Trophoblast cell (in vitro differentiated cells and primary cell): ENCODE measurements around the gene NCAM1.

Experiments
- DNase-seq, 2 donors: peaks; one replicate each; pipeline ENCODE4 v3.0.0-alpha.2; 2016
- H2AFZ ChIP-seq: 2 replicates; pipeline ENCODE4 v1.6.1; 2013; ENCODE audit warnings: low read length, moderate library complexity, mild to moderate bottlenecking; ENCODE audit not compliant: insufficient read depth, poor library complexity
- H2AK5ac ChIP-seq: 2 replicates; pipeline ENCODE4 v1.6.1; 2013; ENCODE audit warnings: mild to moderate bottlenecking, low read length
- H2BK120ac ChIP-seq: 2 replicates; pipeline ENCODE4 v1.6.1; 2013; ENCODE audit warnings: low read length, mild to moderate bottlenecking, moderate library complexity; ENCODE audit not compliant: insufficient read depth, poor library complexity
- H2BK12ac ChIP-seq: 2 replicates; pipeline ENCODE4 v1.6.1; 2013; ENCODE audit warnings: mild to moderate bottlenecking, low read length, moderate library complexity
- H2BK5ac ChIP-seq: 2 replicates; pipeline ENCODE4 v1.6.1; 2013; ENCODE audit warnings: low read length, low read depth, moderate library complexity, mild to moderate bottlenecking; ENCODE audit not compliant: poor library complexity
- H3K14ac ChIP-seq: 2 replicates; pipeline ENCODE4 v1.6.1; 2013; ENCODE audit warnings: mild to moderate bottlenecking, low read length
- H3K18ac ChIP-seq: 2 replicates; pipeline ENCODE4 v1.6.1; 2013; ENCODE audit warnings: mild to moderate bottlenecking, low read length
- H3K23ac ChIP-seq: 2 replicates; pipeline ENCODE4 v1.6.1; 2013; ENCODE audit warnings: low read length
- H3K27ac ChIP-seq: 2 replicates; pipeline ENCODE4 v1.5.1; 2013; ENCODE audit warnings: low read depth, mild to moderate bottlenecking, inconsistent platforms, low read length, moderate library complexity
- H3K27me3 ChIP-seq: 2 replicates; pipeline ENCODE4 v1.6.1; 2013; ENCODE audit warnings: inconsistent platforms, mild to moderate bottlenecking, low read length, moderate library complexity; ENCODE audit not compliant: insufficient read depth
- H3K36me3 ChIP-seq, 2 experiments: 1 replicate in 1 of 2; 2 replicates in 1 of 2; pipeline ENCODE4 v1.6.1; 2013; ENCODE audit warnings: low read length in 2 of 2, mild to moderate bottlenecking in 2 of 2, moderate library complexity in 1 of 2; ENCODE audit not compliant: insufficient read depth in 2 of 2, control insufficient read depth in 1 of 2
- H3K4ac ChIP-seq: 2 replicates; pipeline ENCODE4 v1.6.1; 2013; ENCODE audit warnings: low read depth, mild to moderate bottlenecking, low read length, moderate library complexity
- H3K4me1 ChIP-seq, 2 experiments: 1 replicate in 1 of 2; 2 replicates in 1 of 2; pipeline ENCODE4 v1.6.1; 2013; ENCODE audit warnings: low read length in 2 of 2, mild to moderate bottlenecking in 2 of 2, moderate library complexity in 1 of 2; ENCODE audit not compliant: insufficient read depth in 2 of 2, control insufficient read depth in 1 of 2
- H3K4me2 ChIP-seq: 2 replicates; pipeline ENCODE4 v1.6.1; 2013; ENCODE audit warnings: inconsistent platforms, mild to moderate bottlenecking, low read length, moderate library complexity
- H3K4me3 ChIP-seq: 2 replicates; pipeline ENCODE4 v1.5.1; 2013; ENCODE audit warnings: mild to moderate bottlenecking, low read depth, low read length, inconsistent platforms
- H3K79me1 ChIP-seq: one replicate; pipeline ENCODE4 v1.6.1; 2013; ENCODE audit warnings: low read length
- H3K79me2 ChIP-seq: 2 replicates; pipeline ENCODE4 v1.6.1; 2013; ENCODE audit warnings: low read length, mild to moderate bottlenecking; ENCODE audit not compliant: control insufficient read depth, insufficient read depth, poor library complexity
- H3K9ac ChIP-seq: 2 replicates; pipeline ENCODE4 v1.6.1; 2013; ENCODE audit warnings: mild to moderate bottlenecking, low read length
- H3K9me3 ChIP-seq: 2 replicates; pipeline ENCODE4 v1.6.1; 2013; ENCODE audit warnings: low read depth, mild to moderate bottlenecking, control low read depth, inconsistent platforms, low read length; ENCODE audit not compliant: insufficient read depth
- H4K12ac ChIP-seq: 2 replicates; pipeline ENCODE4 v1.6.1; 2013; ENCODE audit warnings: low read depth, mild to moderate bottlenecking, low read length, moderate library complexity
- H4K8ac ChIP-seq: 2 replicates; pipeline ENCODE4 v1.6.1; 2013; ENCODE audit warnings: low read depth, mild to moderate bottlenecking, low read length, moderate library complexity
- H4K91ac ChIP-seq: one replicate; pipeline ENCODE4 v1.6.1; 2013; ENCODE audit warnings: low read depth, mild to moderate bottlenecking, low read length, moderate library complexity
- WGBS: extraction: QIAGEN DNeasy Blood & Tissue Kit; methylation state at CpG from one replicate; pipeline ENCODE4 v1.1.7; 2013; ENCODE audit warnings: missing lambda C conversion rate; ENCODE audit not compliant: insufficient read length, insufficient coverage; ENCODE audit errors: extremely low coverage; 5-methylcytosine and 5-hydroxymethylcytosine counted together

The NCAM1 gene

DNA sequence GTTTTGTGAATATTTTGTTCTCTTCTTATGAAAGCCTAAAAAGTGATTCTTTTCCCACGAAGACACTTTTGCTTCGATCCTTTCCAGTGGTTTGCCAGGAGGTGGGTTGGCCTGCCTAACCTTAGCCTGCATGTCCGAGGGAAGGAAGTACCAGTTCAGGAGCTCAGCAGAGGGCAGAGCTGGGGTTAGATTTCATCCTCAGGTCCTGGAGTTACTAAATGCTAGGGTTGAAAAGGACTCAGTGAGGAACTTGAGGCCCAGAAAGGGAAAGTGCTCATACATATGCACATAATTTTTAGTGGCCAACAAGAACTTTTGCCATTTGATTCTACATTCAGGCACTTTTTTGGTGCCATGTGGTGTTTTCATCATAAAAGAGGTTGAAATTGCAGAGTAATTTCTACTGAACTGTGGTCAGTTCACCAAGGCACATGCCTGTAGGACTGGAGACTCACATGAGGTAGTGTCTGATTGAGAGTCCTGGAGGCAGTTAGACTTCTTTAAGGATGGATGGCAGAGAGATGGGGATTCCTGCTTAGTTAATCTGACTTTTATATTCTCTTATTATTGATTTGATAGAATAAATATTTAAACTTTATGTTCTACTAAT, 36.7 kb downstream of the NCAM1 start:
- Histone ChIP-seq H3K4me2 (no peak overlapping the region), H2AK5ac (no peak overlapping the region), H3K27ac (no peak overlapping the region), H3K27me3 (no peaks in the 10 kb centered on the region), H3K14ac (no peak overlapping the region), H3K36me3 (no peaks in the 10 kb centered on the region), H3K4ac (no peak overlapping the region), H3K9ac (no peak overlapping the region), H2BK120ac (no peak overlapping the region), H3K18ac (no peak overlapping the region), H3K4me3 (no peak overlapping the region), H3K79me2 (no peaks in the 10 kb centered on the region), H3K9me3 (no peaks in the 10 kb centered on the region), H2AFZ (no peak overlapping the region), H2BK5ac (no peak overlapping the region), H4K91ac (no peak overlapping the region), H3K79me1 (no peaks in the 10 kb centered on the region), H4K12ac (no peak overlapping the region), H3K23ac (no peak overlapping the region), H4K8ac (no peak overlapping the region), H2BK12ac (no peak overlapping the region), H3K4me1 (no peaks in the 10 kb centered on the region)
- no CpG with 5 or more reads among the region's 3 CpGs for WGBS
- no peak for DNase-seq

DNA sequence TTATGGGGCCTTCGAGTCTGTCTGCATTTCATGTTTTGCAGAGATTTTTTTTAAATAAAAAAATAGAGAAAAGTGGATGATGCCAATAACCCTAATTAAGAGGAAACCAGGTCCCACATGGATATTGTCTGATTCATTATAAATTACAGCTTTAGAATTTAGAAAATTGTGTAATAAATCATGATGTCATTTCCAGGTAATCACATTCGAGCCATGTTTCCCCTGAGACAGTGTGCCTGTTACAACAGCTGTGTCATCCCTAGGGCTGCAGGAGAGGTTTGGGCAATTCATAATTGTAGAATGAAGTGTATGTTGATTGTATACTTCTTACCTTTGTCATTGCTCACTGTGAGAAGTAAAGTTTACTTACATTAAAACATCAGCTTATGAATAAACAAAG, 38.3 kb downstream of the NCAM1 start:
- H4K8ac ChIP-seq: no peak overlapping the region
- H2AK5ac ChIP-seq: no peak overlapping the region
- no peak overlapping the region for H3K4ac ChIP-seq
- no peak overlapping the region for H3K4me3 ChIP-seq
- no peaks in the 10 kb centered on the region for H3K79me1 ChIP-seq
- H2BK120ac ChIP-seq: no peak overlapping the region
- no peaks in the 10 kb centered on the region for H3K27me3 ChIP-seq
- no peak overlapping the region for H2BK5ac ChIP-seq
- DNase-seq: no peak
- H4K91ac ChIP-seq: no peak overlapping the region
- WGBS: no CpG with 5 or more reads among the region's 2 CpGs
- no peaks in the 10 kb centered on the region for H3K9me3 ChIP-seq
- no peak overlapping the region for H4K12ac ChIP-seq
- H3K4me2 ChIP-seq: no peak overlapping the region
- H3K4me1 ChIP-seq: no peaks in the 10 kb centered on the region
- no peak overlapping the region for H3K9ac ChIP-seq
- no peak overlapping the region for H2BK12ac ChIP-seq
- no peaks in the 10 kb centered on the region for H3K36me3 ChIP-seq
- no peak overlapping the region for H2AFZ ChIP-seq
- H3K23ac ChIP-seq: no peak overlapping the region
- no peaks in the 10 kb centered on the region for H3K79me2 ChIP-seq
- H3K27ac ChIP-seq: no peak overlapping the region
- no peak overlapping the region for H3K18ac ChIP-seq
- H3K14ac ChIP-seq: no peak overlapping the region

DNA sequence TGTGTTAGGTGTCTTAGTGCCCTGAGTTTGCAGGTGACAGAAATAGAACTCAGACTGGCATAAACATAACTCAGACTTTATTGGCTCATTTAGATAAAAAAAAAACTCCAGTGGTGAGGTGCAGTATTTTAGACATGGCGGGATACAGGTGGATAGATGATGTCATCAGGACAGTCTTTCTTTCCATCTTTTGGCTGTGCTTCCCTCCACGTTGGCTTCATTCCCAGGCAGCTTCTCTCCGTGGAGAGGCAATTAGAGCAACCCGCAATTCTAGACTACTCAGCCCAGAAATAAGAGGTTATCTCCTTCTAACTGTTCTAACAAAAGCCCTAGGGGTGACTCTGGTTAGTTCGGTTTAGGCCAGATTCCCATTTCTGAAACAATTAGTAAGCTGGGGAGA, 40.5 kb downstream of the NCAM1 start:
- H2AFZ ChIP-seq: no peak overlapping the region
- H3K79me2 ChIP-seq: no peaks in the 10 kb centered on the region
- no peaks in the 10 kb centered on the region for H3K79me1 ChIP-seq
- H3K27ac ChIP-seq: no peak overlapping the region
- H3K9ac ChIP-seq: no peak overlapping the region
- H3K18ac ChIP-seq: no peak overlapping the region
- no peak overlapping the region for H2BK5ac ChIP-seq
- no peaks in the 10 kb centered on the region for H3K9me3 ChIP-seq
- no peaks in the 10 kb centered on the region for H3K4me1 ChIP-seq
- no peak overlapping the region for H4K12ac ChIP-seq
- H3K4me3 ChIP-seq: no peak overlapping the region
- H3K23ac ChIP-seq: no peak overlapping the region
- no peak overlapping the region for H2BK120ac ChIP-seq
- WGBS: no CpG with 5 or more reads among the region's 5 CpGs
- no peak overlapping the region for H4K8ac ChIP-seq
- H3K4ac ChIP-seq: no peak overlapping the region
- no peak overlapping the region for H3K14ac ChIP-seq
- no peak overlapping the region for H3K4me2 ChIP-seq
- H3K36me3 ChIP-seq: no peaks in the 10 kb centered on the region
- H2BK12ac ChIP-seq: no peak overlapping the region
- H3K27me3 ChIP-seq: no peaks in the 10 kb centered on the region
- no peak overlapping the region for H4K91ac ChIP-seq
- DNase-seq: no peak
- H2AK5ac ChIP-seq: no peak overlapping the region

DNA sequence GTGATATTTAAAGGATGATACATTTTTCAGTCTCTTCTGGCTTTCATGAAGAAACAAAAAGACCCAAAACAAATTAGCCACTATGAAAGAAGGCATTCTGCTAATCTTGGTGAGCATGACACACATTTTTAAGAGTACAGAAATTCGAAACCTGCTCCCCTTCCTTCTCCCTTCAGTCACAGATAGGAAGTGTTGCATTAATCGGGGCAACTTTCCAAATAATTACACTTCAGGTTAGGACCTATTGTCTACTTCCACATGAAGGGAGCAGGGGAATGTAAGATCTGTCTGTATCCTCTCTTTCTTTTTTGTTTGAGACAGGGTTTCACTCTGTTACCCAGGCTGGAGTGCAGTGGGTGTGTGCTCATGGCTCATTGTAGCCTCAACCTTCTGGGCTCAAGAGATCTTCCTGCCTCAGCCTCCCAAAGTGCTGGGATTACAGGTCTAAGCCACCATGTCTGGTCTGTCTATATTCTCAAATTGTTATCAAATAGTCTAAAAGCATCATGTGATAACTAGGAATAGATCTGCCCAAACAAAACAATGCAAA, 45.8 kb downstream of the NCAM1 start:
- no peaks in the 10 kb centered on the region for H3K4me1 ChIP-seq
- no peaks in the 10 kb centered on the region for H3K79me1 ChIP-seq
- H2BK5ac ChIP-seq: no peak overlapping the region
- H4K91ac ChIP-seq: no peak overlapping the region
- no peaks in the 10 kb centered on the region for H3K9me3 ChIP-seq
- no peak overlapping the region for H2BK12ac ChIP-seq
- no peak overlapping the region for H3K9ac ChIP-seq
- H3K4ac ChIP-seq: no peak overlapping the region
- H3K36me3 ChIP-seq: no peaks in the 10 kb centered on the region
- no peak overlapping the region for H4K8ac ChIP-seq
- H2AFZ ChIP-seq: no peak overlapping the region
- no peaks in the 10 kb centered on the region for H3K79me2 ChIP-seq
- WGBS: no CpG with 5 or more reads among the region's 2 CpGs
- H2BK120ac ChIP-seq: no peak overlapping the region
- H3K18ac ChIP-seq: no peak overlapping the region
- no peak overlapping the region for H3K4me3 ChIP-seq
- H3K23ac ChIP-seq: no peak overlapping the region
- H4K12ac ChIP-seq: no peak overlapping the region
- DNase-seq: no peak
- no peak overlapping the region for H3K4me2 ChIP-seq
- no peaks in the 10 kb centered on the region for H3K27me3 ChIP-seq
- H3K14ac ChIP-seq: no peak overlapping the region
- H2AK5ac ChIP-seq: no peak overlapping the region
- H3K27ac ChIP-seq: no peak overlapping the region
